DOHH2 (cell line): ENCODE results near the gene REC8.

Experiments
- H3F3A ChIP-seq: fragments of 200-600 bp; sonication (generic), shearing (Covaris generic); 2 replicates; pipeline ENCODE4 v1.6.0; 2016; ENCODE audit warnings: antibody characterized with exemption, mild to moderate bottlenecking; ENCODE audit not compliant: control insufficient read depth, insufficient read depth
- H3K27ac ChIP-seq: fragments of 200-600 bp; sonication (generic); 2 replicates; pipeline ENCODE4 v1.5.1; 2014; ENCODE audit warnings: low read depth, mild to moderate bottlenecking, low read length, moderate library complexity
- H3K27me3 ChIP-seq: fragments of 200-600 bp; sonication (generic); 2 replicates; pipeline ENCODE4 v1.6.1; 2014; ENCODE audit warnings: mild to moderate bottlenecking, low read length, mixed read lengths; ENCODE audit not compliant: control insufficient read depth
- H3K36me3 ChIP-seq: fragments of 200-600 bp; sonication (generic); 2 replicates; pipeline ENCODE4 v1.6.1; 2014; ENCODE audit warnings: mild to moderate bottlenecking, low read length, moderate library complexity, mixed read lengths; ENCODE audit not compliant: control insufficient read depth
- H3K4me1 ChIP-seq: fragments of 200-600 bp; sonication (generic); 2 replicates; pipeline ENCODE4 v1.6.1; 2014; ENCODE audit warnings: mild to moderate bottlenecking, low read length, mixed read lengths; ENCODE audit not compliant: control insufficient read depth
- H3K4me2 ChIP-seq: fragments of 200-600 bp; sonication (generic); 2 replicates; pipeline ENCODE4 v1.6.0; 2014; ENCODE audit warnings: mild to moderate bottlenecking, low read length, moderate library complexity
- H3K4me3 ChIP-seq: fragments of 200-600 bp; sonication (generic); 2 replicates; pipeline ENCODE4 v1.5.1; 2014; ENCODE audit warnings: mild to moderate bottlenecking, low read length, mixed read lengths
- H3K79me2 ChIP-seq: fragments of 200-600 bp; sonication (generic); 2 replicates; pipeline ENCODE4 v1.6.1; 2014; ENCODE audit warnings: mild to moderate bottlenecking, low read length, mixed read lengths; ENCODE audit not compliant: control insufficient read depth
- H3K9me2 ChIP-seq: fragments of 200-600 bp; sonication (generic); replicated peaks from 2 replicates; pipeline ENCODE4 v1.6.1; 2014; ENCODE audit warnings: mild to moderate bottlenecking, low read length, mixed read lengths; ENCODE audit not compliant: control insufficient read depth
- H3K9me3 ChIP-seq: fragments of 200-600 bp; sonication (generic); 2 replicates; pipeline ENCODE4 v1.6.1; 2014; ENCODE audit warnings: antibody characterized with exemption, low read length, mixed read lengths; ENCODE audit not compliant: control insufficient read depth, insufficient read depth
- H4K20me1 ChIP-seq: fragments of 200-600 bp; sonication (generic); 2 replicates; pipeline ENCODE4 v1.6.0; 2014; ENCODE audit warnings: low read depth, mild to moderate bottlenecking, antibody characterized with exemption, low read length, moderate library complexity; ENCODE audit not compliant: control insufficient read depth, insufficient read depth
- CTCF ChIP-seq: fragments of 200-600 bp; sonication (generic); IDR thresholded peaks from one replicate; pipeline ENCODE4 v1.5.1; 2014; ENCODE audit warnings: antibody characterized with exemption, mild to moderate bottlenecking, low read depth, low read length; ENCODE audit not compliant: poor library complexity, severe bottlenecking
- EZH2phosphoT487 ChIP-seq: fragments of 200-600 bp; sonication (generic); IDR thresholded peaks from 2 replicates; pipeline ENCODE4 v1.6.1; 2017; ENCODE audit warnings: borderline replicate concordance, mild to moderate bottlenecking, antibody characterized with exemption, low read length, moderate library complexity, mixed read lengths

Gene REC8

GRCh38 chr14:24172871-24173281, 996 bp downstream of the REC8 start:
- Histone ChIP-seq H3K9me2 (no peaks in the 10 kb centered on the region), H3K27me3 (no peaks in the 10 kb centered on the region), H3K79me2 (no peaks in the 10 kb centered on the region; the same call in 1 of the 2 replicates), H3K4me1 (peaks cover 22% of the 10 kb centered on the region), H3K4me3 (peak overlapping the region; percentile 78; the same call in 1 of the 2 replicates), H3K4me2 (peak overlapping the region; percentile 77), H3K9me3 (no peaks in the 10 kb centered on the region), H3F3A (peaks cover 2% of the 10 kb centered on the region; the same call in 1 of the 2 replicates), H3K36me3 (peaks cover 3% of the 10 kb centered on the region; the same call in 1 of the 2 replicates), H3K27ac (no peak overlapping the region), H4K20me1 (no peaks in the 10 kb centered on the region)
- TF ChIP-seq CTCF (no peak), EZH2phosphoT487 (no peak)

GRCh38 chr14:24176599-24176998, 4.7 kb downstream of the REC8 start:
- TF ChIP-seq CTCF (no peak), EZH2phosphoT487 (no peak)
- peaks cover 37% of the 10 kb centered on the region for H3K36me3 ChIP-seq
- H3K4me2 ChIP-seq: no peak overlapping the region

GRCh38 chr14:24177041-24177825, 5.4 kb downstream of the REC8 start:
- Histone ChIP-seq H3K4me1 (peaks cover 4% of the 10 kb centered on the region), H3K9me2 (no peaks in the 10 kb centered on the region), H3K27me3 (no peaks in the 10 kb centered on the region), H3K27ac (no peak overlapping the region), H3K4me2 (no peak overlapping the region), H3K4me3 (no peak overlapping the region), H3K79me2 (no peaks in the 10 kb centered on the region; the same call in 1 of the 2 replicates), H4K20me1 (no peaks in the 10 kb centered on the region), H3F3A (peaks cover 5% of the 10 kb centered on the region; the same call in 1 of the 2 replicates), H3K36me3 (peaks cover 43% of the 10 kb centered on the region), H3K9me3 (no peaks in the 10 kb centered on the region)
- TF ChIP-seq CTCF (no peak), EZH2phosphoT487 (no peak)

More at GRCh38 chr14:24176599-24176998, 4.7 kb downstream of the REC8 start:
- Histone ChIP-seq H4K20me1 (no peaks in the 10 kb centered on the region), H3K9me3 (no peaks in the 10 kb centered on the region), H3K27ac (no peak overlapping the region), H3K4me3 (no peak overlapping the region), H3K9me2 (no peaks in the 10 kb centered on the region), H3K27me3 (no peaks in the 10 kb centered on the region), H3K79me2 (no peaks in the 10 kb centered on the region; the same call in 1 of the 2 replicates), H3F3A (peaks cover 5% of the 10 kb centered on the region; the same call in 1 of the 2 replicates), H3K4me1 (peaks cover 10% of the 10 kb centered on the region)
